Measurements from ENCODE around the gene PSMC3.

The PSMC3 gene

DNA sequence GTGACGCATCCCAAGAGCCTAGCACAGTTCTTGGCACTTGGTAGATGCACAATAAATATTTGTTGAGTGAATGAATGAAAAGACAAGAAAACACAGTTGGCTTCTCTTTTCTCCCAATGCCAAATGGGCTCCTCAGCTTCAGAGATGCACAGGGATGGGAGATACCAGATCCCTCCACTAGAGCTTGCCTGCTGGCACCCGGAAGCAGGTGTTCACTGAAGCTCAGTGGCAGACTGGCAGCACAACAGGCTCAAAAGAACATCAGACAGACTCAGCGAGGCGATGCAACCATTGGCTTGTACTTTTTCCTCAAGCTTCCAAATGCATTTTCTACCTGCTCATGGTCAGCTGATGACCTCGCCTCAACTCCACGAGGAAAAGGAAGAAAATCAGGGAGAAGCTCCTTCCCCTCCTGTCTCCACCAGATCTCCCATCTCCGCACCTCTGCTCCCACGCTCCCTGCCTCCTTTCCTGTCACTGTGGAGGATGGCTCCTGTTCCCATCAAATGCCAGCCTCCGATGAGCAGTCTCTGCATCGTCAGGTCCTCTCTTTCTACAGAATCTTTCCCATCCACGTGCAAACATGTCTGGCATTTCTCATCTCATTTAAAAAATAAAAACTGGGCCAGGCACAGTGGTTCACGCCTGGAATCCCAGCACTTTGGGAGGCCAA is 16.9 kb upstream of the PSMC3 start:
- no peak for DNase-seq (ENCODE audit: low read depth)

DNA sequence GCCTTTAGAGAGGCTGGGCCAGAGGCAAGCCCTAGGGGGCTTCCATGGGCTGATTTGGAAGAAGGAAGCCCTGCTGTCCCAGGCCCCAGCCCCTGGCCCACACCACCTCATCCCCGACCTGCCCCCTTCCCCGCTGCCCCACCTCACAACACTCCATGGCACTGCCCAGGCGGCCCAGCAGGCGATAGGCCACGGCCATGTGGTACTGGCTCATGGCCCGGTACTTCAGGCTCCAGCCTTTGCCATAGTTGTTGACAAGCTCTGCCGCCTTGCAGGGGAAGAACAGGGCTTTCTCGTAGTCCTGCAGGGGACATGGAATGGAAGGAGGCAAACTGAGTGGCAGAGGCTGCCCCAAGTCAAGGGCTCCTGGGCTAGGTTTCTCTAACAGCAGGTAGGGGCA is 16.3 kb upstream of the PSMC3 start:
- DNase-seq (ENCODE audit: low read depth) = no peak

DNA sequence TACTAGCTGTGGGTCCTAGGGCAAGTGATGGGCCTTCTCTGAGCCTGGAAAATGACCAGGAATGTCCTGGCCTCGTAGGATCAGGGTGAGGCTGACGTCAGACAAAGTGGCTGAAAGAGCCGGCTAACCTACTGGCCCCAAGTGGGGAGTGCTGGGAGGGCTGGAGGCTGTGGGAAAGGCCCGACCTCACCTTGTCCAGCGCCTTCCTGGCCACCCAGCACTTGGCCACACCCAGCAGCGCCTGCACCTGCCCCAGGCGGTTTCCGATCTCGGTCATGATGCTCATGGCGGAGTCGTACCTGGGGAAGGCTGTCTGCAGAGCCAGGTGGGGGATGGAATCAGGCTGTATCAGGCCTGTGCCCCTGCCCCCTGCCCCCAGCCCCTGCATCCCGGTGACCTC is 15.2 kb upstream of the PSMC3 start:
- no peak for DNase-seq (ENCODE audit: low read depth)

DNA sequence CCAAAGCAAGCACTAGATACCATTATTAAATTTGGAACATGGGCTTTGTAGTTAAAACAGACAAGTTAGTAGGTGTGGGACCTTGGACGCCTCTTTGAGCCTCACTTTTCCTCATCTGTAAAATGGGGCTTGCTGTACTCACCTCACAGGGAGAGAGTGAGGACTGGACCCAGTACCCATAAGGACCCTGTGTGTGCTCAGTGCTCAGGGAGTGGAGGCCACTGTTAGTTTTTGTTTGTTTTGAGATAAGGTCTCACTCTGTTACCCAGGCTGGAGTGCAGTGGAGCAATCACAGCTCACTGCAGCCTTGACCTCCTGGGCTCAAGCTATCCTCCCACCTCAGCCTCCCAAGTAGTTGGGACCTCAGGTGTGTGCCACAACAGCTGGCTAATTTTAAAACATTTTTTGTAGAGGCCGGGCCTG is 13.8 kb upstream of the PSMC3 start:
- DNase-seq (ENCODE audit: low read depth) = no peak

DNA sequence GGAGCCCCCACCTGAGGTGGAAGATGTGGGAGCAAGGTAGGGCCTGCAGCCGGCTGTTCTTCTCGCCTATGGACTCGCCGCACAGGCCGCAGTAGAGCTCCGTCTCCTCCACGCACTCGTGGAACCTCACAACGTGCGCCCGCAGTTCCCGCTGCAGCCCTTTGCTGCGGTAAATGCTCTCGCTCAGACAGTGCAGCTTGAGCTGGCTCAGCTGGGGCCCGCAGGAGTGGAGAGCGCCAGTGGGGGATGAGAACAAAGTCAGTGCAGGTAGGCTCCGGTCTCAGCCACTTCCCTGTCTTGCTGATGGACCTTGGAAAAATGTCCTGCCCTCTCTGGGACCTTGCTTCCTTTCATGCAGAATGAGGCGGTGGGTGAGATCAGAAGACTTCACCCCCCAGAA is 12.5 kb upstream of the PSMC3 start:
- no peak for DNase-seq (ENCODE audit: low read depth)

DNA sequence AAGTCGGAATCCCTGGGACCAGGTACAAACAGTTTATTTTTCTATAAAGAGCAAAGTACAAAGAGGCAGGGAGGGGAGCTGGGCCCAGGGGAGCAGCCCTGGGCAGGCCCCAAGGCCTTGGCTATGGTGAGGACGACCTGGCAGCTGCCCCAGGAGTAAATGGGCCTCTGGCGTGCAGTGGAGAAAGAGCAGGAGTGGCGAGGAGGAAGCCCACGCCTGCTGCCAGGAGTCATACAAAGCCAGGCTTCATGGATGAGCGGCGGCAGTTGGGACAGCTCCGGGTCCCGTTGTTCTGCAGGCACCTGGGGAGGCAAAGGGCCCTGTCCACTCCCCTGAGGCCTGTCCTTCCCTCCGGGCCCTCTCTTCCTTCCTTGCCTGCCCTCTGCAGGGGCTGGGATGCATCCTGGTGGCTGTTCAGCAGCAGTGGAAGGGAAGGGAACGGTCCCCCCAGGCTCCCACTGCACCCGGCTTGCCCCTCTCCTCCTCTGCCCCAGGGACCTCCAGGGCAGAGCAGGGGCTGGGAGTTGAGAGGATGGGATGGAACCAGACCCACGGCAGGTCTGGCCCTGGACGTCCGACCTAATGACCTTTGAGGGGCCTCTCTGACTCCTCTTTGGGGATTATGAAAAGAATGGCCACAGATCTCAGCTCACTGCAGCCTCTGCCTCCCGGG is 11.6 kb upstream of the PSMC3 start:
- DNase-seq (ENCODE audit: low read depth) = no peak

DNA sequence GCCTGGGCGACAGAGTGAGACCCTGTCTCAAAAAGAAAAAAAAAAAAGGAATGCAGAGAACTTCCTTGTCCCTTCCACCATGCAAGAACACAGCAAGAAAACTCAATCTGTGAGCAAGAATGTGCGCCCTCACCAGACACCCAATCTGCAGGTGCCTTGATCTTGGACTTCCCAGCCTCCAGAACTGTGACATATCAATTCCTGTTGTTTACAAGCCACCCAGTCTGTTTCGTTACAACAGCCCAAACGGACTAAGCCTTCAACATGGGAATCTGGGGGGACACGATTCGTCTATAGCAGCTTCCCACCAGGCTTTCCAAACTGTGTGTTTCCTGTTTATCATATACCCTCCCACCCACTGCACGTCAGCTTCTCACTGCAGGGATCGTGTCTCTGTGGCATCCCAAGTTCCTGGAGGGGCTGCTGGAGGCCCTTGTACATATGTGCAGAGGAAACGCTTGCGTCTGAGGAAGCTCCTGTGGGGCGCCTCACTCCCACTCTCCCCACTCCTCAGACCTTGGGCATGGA is 11.0 kb upstream of the PSMC3 start:
- DNase-seq (ENCODE audit: low read depth) = no peak

DNA sequence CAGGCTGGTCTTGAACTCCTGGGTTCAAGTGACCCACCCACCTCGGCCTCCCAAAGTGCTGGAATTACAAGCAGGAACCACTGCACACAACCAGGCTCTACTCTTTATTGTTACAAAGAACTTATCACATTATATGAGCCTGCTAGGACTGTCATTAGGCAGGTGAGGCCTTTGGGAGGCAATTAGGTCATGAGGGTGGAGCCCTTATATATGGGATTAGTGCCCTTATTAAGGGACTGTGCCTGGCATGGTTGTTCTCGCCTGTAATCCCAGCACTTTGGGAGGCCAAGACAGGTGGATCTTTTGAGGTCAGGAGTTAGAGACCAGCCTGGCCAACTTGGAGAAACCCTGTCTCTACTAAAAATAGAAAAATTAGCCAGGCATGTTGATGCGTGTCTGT is 10.5 kb upstream of the PSMC3 start:
- DNase-seq (ENCODE audit: low read depth) = no peak

DNA sequence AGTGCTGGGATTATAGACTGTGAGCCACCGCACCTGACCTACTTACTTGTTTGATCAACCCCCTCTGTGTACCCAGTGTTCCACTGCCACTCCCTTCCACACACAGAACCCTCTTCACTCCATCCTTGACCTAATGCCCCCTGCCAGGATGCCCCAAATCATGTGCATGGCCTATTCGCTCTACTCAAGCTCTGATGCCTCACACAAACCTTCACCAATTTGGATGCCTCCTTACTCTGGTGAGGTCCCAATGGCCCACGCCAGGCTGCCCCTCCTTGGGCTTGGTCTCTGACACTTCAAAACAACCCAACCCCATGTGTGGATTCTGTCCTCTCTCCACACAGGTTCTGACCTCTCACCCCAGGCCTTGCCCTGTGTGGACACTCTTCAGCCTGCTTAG is 9.4 kb upstream of the PSMC3 start:
- no peak for DNase-seq (ENCODE audit: low read depth)

DNA sequence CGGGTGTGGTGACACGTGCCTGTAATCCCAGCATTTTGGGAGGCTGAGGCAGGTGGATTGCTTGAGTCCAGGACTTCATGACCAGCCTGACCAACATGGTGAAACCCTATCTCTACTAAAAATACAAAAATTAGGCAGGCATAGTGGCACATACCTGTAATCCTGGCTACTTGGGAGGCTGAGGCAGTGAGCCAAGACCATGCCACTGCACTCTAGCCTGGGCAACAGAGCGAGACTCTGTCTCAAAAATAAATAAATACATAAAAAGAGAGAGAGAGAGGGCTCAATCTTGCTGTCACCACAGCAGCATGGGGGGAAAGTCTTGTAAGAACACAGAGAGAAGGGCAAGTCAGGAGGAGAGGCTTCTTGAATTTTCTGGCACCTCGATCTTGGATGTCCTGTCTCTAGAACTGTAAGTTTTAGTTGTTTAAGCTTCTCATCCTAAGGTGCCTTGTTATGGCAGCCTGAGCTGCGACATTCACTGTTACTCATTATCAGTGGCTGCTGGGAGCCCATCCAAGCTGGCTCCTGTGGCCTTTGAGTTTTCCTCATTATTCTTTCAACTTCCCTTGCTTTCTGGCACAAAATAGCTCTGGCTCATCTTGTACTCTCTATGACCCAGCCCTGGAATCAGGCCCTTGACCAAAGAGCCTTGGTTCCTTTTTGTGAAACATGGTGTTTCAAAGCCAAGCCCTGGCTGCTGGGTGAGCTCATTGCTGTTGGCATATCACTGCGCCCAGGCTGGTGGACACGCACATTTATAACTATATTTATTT is 8.0 kb upstream of the PSMC3 start:
- DNase-seq (ENCODE audit: low read depth) = no peak

DNA sequence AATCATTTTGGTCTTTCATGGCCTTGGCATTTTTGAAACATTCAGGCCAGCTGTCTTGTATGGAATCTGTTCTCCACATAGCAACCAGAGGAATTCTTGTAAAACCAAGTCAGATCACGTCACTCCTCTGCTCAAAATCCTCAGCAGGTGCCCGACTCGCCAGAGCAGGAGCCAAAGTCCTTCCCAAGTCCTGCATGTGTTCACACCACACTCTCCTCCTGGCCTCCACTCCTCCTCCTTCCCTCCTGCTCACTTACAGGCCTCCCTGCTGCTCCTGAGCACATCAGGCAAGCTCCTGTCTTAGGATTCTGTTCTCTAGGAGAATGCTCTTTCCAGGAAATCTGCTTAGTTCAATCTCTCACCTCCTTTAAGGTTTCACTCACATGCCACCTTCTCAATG is 6.9 kb upstream of the PSMC3 start:
- no peak for DNase-seq (ENCODE audit: low read depth)

DNA sequence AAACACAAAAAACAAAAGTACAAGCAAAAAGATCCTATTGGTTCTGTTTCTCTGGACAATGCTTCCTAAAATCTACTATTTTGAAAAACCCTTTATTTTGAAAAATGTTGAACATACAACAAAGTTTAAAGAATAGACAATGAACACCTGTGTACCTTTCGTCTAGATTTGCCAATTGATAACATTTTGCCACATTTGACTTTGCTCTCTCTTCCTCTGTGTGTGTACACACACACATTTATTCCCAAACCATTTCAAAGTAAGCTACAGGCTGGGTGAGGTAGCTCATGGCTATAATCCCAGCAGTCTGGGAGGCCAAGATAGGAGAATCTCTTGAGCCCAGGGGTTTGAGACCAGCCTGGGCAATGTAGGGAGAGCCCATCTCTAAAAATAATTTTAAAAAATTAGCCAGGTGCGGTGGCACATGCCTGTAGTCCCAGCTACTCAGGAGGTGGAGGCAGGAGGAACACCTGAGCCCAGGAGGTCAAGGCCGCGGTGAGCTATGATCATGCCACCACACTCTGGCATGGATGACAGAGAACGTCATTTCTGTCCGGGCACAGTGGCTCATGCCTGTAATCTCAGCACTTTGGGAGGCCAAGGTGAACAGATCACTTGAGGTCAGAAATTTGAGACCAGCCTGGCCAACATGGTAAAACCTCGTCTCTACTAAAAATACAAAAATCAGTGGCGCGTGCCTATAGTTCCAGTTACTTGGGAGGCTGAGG is 5.3 kb upstream of the PSMC3 start:
- no peak for DNase-seq (ENCODE audit: low read depth)

DNA sequence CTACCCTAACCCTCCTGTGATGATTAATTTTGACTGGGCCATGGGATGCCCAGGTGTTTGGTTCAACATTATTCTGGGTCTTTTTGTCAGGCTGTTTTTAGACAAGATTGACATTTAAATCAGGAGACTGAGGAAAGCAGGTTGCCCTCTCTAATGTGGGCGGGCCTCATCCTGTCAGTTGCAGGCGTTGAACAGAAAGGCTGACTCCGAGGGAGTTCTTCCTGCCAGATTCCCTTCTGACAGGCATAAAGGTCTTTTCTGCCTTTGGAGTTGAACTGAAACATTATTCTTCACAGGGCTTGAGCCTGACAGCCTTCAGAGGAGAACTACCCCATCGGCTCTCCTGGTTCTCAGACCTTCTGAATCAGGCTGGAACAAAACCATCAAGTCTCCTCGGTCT is 4.3 kb upstream of the PSMC3 start:
- no peak for DNase-seq (ENCODE audit: low read depth)

DNA sequence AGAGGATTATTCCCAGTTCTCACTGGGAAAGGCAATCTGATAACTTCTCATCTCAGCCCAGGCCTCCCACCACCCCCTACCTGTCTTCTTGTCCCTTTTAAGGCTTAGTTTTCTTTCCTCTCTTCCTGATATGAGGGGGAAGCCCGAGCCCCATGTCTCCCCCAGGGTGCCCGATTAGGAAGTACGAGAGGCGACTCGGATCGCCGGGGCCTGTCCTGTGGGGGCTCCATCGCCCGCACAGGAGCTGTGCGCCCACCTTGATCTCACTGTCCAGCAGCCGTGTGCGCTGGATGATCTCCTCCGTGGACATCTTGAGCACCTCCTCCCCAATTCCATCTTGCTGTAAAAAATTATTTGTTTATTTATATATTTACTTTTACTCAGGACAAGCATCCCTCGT is 628 bp downstream of the PSMC3 start:
- DNase-seq (ENCODE audit: low read depth) = no peak

DNA sequence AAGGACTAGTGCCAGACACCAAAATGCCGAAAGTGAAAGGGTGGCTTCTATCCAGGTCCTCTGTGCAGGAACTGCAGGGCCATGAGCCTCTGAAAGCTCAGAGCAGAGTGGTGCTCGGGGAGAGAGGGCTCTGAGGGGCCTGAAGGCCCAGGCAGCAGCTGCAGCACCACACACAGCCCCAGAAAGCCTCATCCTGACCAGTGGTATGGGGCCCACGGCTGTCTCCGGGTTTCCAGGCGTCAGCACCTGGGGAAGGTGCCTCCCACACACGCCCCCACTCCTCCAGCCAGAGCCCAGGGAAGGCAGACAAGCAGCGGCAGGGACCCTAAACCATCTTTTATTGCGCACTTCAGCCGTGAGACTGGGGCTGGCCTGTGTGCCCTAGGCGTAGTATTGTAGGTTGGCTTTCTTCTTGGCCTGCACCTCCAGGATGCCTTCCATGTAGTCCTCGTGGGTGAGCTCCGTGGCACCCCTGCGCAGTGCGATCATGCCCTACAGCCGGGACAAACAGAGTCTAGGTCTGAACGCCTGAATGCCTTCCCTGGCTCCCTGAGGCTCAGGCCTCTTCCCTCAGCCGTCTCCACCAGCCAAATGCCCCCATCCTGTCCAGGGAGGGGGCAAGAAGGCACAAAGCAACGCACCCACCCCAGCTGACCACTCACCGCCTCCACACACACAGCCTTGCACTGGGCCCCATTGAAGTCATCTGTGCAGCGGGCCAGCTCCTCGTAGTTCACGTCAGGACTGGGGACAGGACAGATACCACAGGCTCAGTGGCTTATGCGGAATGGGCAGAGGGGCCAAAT is 7.6 kb downstream of the PSMC3 start:
- no peak for DNase-seq (ENCODE audit: low read depth)

DNA sequence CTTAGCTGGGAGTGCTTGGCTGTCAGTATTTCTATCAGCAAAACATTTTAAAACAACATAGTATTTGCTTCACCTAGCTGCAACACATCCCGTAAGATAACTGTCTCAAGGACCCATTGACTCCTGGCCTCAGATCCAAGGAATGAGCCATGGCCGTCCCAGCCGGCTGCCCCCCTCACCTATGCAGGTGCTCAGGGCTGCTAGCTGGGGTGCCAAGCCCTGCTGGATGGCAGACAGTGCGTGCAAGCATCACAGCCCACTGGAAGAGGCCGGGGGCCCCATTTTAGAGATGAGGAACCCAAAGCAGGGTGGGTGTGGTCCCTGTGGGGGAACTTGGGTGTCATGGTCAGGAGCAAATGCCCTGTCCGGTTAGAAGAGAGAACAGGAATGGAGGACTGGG is 8.5 kb downstream of the PSMC3 start:
- DNase-seq (ENCODE audit: low read depth) = no peak

DNA sequence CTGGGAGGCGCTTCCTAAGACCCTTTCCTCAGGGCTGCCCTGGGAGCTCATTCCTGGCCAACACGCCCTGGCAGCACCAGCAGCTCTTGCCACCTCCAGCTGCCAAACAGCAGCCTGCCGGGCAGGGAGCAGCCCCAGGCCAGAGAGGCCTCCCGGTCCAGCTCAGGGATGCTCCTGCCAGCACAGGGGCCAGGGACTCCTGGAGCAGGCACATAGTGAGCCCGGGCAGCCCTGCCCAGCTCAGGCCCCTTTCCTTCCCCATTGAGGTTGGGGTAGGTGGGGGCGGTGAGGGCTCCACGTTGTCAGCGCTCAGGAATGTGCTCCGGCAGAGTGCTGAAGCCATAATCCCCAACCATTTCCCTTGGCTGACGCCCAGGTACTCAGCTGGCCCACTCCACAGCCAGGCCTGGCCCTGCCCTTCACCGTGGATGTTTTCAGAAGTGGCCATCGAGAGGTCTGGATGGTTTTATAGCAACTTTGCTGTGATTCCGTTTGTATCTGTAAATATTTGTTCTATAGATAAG is 10.2 kb downstream of the PSMC3 start:
- DNase-seq (ENCODE audit: low read depth) = peak; percentile 88

DNA sequence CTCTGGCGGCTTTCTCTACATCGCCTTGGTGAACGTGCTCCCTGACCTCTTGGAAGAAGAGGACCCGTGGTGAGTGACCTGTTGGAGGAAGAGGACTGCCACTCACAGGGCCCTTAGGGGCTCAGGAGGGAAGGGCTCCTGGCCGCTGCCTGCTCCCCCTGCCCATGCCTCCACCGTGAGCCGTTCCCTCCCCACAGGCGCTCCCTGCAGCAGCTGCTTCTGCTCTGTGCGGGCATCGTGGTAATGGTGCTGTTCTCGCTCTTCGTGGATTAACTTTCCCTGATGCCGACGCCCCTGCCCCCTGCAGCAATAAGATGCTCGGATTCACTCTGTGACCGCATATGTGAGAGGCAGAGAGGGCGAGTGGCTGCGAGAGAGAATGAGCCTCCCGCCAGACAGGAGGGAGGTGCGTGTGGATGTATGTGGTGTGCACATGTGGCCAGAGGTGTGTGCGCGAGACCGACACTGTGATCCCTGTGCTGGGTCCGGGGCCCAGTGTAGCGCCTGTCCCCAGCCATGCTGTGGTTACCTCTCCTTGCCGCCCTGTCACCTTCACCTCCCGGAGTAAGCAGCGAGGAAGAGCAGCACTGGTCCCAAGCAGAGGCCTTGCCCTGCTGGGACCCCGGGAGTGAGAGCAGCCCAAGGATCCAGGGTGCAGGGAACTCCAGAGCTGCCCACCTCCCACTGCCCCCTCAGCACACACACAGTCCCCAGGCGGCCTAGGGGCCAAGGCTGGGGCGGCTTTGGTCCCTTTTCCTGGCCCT is 11.0 kb downstream of the PSMC3 start:
- no peak for DNase-seq (ENCODE audit: low read depth)

DNA sequence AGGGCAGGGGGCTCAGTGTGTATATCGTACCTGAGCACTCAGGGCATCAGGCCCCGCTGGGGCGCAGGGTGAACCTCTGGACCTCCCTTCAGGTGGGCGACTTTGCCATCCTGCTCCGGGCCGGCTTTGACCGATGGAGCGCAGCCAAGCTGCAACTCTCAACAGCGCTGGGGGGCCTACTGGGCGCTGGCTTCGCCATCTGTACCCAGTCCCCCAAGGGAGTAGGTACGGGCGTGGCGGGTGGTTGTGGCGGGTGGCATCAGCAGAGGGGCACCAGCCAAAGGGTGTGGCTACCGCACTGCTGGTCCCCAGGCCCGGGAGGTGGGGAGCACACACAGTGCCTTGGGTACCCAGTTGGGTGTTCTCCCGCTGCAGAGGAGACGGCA is 11.6 kb downstream of the PSMC3 start:
- DNase-seq (ENCODE audit: low read depth) = no peak

DNA sequence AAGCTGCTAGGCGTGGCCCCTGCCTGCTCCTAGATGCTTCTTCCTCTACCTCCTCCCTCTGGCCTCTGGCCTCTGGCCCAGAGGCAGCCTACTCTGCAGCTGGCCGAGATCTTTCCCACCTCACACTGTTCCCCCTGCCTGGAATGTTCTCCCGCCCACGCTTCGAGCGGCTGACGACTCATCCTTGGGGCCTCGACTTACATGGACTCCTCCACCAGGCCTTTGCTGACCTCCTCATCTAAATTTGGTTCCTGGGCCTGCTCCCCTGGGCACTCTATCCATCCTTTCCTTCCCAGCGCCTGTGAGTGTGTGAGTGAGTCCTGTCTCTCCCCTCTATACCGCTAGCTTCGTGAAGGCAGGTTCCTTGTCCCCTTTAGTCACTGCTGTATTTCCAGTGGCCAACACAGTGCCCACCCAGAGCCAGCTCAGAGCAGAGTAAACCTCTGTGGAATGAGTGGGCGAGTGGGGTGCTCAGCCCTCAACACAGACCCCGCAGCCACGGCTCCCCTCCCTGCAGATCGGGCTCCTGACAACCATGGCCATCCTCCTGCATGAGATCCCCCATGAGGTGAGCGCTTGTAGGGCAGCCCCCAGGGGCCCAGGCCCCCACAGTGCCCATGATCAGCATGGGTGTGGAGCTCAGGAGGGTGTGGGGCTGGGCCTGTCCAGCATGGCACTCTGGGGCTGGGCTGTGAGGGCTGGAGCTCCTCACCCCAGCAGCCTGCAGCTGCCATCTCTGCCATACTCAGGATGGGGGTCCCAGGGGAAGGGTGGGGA is 12.1 kb downstream of the PSMC3 start:
- peak; percentile 45 for DNase-seq (ENCODE audit: low read depth)
